Stimulated activated CD8-positive, alpha-beta memory T cell treated with anti-CD3 and anti-CD28 coated beads, Interleukin-12 subunit alpha, Interleukin-12 subunit beta, amount 100 ng/mL, for 24 hours (primary cell): ENCODE results near the gene WDR35.

Experiments
- DNase-seq: peaks from one replicate; pipeline ENCODE4 v3.0.0-alpha.2; 2020; ENCODE audit errors: extremely low read depth

Gene WDR35

DNA sequence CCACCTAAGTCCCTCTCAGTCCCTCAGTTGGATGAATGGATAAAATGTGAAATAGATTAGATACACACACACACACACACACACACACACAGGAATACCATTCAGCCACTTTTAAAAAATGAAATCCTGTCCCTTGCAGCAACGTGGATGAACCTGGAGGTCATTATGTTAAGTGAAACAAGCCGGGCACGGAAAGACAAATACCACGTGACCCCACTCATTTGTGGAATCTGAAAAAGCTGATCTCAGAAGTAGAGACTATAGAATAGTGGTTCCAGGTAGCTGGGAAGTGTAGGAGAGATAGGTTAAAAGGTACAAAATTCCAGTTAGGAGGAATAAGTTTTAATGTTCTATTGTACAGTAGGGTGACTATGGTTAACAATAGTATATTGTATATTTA lies 119.1 kb downstream of the WDR35 start:
- DNase-seq: no peak

DNA sequence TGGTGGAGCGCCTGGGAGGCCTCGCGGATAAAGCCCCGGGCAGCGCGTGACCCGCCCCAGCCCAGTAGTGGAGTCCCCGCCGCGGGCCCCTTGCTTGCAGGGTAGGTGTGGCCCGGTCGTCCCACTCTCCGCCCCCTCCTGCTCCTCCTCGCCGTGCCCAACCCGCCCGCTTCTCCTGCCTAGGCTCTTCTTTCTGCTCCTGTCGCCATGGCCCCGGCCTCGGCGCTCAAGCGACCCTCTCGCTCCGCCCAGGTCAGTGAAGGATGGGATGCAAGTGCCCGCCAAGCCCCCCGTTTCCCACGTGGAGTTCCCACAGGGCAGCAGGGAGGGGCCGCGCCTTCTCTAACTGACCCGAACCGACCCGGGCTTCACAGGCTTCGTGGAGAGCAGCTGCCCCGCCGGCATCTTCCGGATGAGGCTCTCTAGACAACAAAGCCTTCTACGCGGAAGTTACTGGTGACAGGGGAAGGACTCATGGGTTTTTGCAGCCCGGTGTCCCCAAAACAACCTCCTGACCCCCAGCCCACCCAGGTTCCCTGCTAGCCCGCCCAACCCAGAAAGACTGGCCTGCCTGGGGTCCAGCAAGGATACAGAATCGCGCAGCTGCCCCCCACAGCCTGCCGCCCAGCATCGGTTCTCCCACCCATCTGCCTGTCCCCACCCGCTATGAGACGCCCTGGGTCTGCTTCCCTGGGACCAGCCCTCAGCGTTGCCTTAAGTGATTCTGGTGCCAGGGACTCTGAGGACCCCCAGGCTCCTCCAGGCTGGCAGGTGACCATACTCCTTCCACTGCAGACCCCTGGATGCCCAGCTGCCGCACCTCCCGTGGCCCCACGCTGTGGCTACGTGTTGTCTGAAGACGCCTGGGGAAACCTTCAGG lies 121.0 kb downstream of the WDR35 start:
- no peak for DNase-seq

DNA sequence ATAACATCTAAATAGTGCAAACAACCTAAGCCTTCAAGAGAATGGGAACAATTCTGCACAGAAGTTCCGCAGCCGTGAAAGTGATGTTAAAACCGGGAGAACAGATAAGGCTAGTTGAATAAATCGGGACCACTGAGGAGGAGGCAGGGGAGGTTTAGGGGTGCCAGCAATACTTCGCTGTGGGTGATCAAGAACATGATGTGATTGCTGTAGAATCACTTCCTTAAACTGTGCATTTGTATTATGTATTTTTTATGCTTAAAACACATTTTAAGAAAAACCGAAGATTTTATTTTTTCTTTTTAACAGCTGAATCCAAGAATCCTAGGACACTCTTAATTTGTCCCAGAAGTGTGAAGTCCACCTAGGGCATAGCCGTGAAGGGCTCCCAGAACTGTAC lies 121.7 kb downstream of the WDR35 start:
- no peak for DNase-seq

DNA sequence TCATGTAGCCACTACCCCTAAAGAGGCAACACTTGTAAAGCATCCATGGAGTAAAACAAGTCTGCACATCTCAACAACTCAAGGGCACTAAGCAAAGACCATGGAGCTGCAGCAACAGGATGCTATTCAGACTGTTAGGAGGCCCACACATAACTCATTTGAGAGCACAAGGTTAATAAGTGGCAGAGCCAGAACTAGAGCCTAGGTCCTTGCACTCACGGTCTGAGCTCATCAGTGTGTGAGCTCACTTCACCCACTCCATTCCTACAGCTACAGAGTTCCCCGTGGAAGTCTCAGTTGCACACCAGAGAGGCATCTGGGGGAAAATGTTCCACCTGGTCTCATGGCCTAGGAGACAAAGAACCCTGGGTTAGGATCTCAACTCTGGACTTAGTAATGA lies 123.1 kb downstream of the WDR35 start:
- DNase-seq: no peak

DNA sequence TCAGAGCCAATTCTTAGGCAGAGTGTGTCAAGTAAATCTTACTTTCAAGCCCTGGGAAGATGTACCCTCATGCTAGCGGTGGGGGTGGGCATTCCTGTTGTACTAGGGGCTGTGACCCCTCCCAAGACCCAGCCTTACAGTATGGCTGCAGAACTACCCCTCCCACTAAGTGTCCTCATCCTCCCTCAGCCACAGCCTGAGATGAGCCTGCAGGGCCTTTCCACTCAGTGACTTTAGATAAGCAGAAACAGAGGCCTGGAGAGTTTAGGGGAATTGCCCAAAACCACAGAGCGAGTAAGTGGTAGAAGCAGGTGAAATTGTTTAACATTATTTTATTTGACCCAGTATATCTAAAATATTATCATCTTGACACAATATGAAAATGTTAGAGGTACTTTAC lies 124.8 kb downstream of the WDR35 start:
- no peak for DNase-seq

DNA sequence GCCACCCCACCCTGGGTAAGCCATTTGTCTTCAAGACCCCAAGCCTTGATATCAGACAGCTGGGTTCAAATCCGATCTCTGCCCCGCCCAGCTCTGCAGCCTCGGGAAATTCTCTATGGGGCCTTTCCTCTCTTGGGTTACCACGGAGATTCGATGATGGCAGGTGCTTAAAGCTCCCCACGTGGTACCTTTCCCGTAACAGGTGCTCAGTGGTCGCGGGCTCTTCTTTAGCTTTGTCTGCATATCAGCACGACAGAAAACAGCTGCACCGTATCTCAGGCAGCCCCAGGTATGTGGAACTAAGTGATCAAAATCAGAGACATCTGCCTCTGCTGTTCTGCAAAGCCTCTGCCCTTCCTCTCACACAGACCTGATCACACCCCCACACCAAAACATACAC lies 125.5 kb downstream of the WDR35 start:
- no peak for DNase-seq

DNA sequence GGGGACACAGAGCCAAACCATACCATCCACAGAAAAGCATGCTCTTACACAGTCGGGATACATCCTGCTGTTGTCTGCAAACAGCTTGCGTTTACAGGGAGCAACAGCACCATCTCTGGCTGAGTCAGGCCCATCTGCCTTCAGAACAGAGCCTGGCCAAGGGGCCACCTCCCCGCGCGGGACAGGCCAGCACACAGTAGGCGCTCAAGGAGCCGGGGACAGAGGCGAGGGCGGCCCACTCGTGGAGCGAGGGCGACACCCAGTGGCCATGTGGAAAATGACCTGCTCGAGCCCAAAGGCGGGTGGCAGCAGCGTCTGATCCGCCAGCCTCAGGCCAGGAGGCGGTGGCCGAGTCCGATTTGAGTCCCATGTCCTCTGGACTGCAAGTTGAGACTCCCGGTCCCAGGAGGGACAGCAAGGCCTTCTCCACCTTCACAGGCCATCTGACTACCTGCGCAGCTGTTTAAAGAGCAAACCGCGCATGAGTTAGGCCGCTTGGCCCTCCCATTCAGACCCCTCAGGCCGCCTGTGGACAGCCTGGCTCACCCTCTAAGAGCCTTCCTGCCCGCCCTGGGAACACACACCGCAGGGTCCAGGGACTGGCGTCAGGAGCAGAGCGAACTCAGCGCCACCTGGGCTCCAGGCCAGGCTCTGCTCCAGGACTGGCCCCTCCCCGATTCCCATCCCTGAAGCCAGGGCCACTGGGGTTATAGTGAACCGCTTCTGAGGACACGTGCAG lies 126.4 kb downstream of the WDR35 start:
- peak; percentile 30 for DNase-seq

DNA sequence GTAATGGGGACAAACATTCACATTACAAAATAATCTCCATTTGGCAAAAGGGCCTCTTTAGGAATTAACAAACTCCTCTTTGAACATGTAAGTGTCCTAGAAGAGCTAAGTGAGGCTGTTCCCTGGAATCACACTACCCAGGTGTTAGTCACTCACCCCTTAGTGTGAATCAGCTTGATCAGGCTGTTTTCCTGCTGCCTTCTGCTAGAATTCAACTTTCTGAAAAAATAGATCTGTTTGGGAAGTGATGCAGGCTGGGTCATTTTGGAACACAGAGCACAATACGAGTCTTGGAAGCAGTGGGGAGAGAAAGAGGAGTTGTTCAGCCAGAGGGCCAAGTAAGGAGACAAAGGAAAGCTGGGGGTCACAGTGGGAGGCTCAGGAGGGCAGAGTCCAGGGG lies 128.1 kb downstream of the WDR35 start:
- DNase-seq: no peak
